GM12878 (cell line): Measurements from ENCODE around the gene P2RX7. TPM values are rescaled to one million over a fixed set of nuclear protein-coding genes. Genes with fewer than 3 reads are reported as not detected.
"Not testable (repeated sequence)": the region's sequence is repeated elsewhere in the genome, so short reads cannot be mapped to it uniquely, and the experiment has no call there.

Experiments
- ATAC-seq: fragments of 200-7000 bp; cut with Tn5 transposase; 3 replicates; pipeline ENCODE4 v1.9.1; 2020; ENCODE audit warnings: mild to moderate bottlenecking, moderate library complexity
- BruUV-seq: library from RNA; stranded (reverse); fragments of 400-500 nt; replicated peaks from 2 replicates; lab custom pipeline; 2021; lab: Mats Ljungman, UMichigan
- CTCF ChIA-PET: fragments of 300-600 bp; sonication (Branson Sonifier 250); formaldehyde crosslinking; extraction: SDS; loops from one replicate; lab custom pipeline; 2021; ENCODE audit warnings: inconsistent platforms; lab: Yijun Ruan, JAX
- POLR2A ChIA-PET: fragments of 350-600 bp; formaldehyde crosslinking; extraction: SDS; loops from one replicate; lab custom pipeline; 2021; ENCODE audit warnings: inconsistent platforms; lab: Charles Lee
- RAD21 ChIA-PET: fragments of 300-600 bp; sonication (Branson Sonifier 250); formaldehyde crosslinking; loops from one replicate; lab custom pipeline; 2023; ENCODE audit warnings: antibody characterized with exemption; ENCODE audit not compliant: unreplicated experiment; lab: Charles Lee
- SMC1A ChIA-PET: fragments of 300-600 bp; sonication (Branson Sonifier 250); formaldehyde crosslinking; loops from one replicate; lab custom pipeline; 2023; ENCODE audit not compliant: unreplicated experiment, uncharacterized antibody; lab: Charles Lee
- DNase-seq: peaks from one replicate; pipeline ENCODE4 v3.0.0-alpha.2; 2011; ENCODE audit warnings: low read depth, low spot score
- FAIRE-seq: peaks from 3 replicates; lab custom pipeline; 2011; peaks lifted over from hg19 to GRCh38; lab: Jason Lieb, UNC
- H2AFZ ChIP-seq: 2 replicates; pipeline ENCODE4 v1.6.0; 2011; ENCODE audit warnings: low read depth, low read length, control low read depth; ENCODE audit not compliant: control insufficient read depth
- H3K27ac ChIP-seq: 2 replicates; pipeline ENCODE4 v1.5.1; 2011; ENCODE audit warnings: control low read depth; ENCODE audit not compliant: control insufficient read depth, insufficient read depth
- H3K27me3 ChIP-seq, 2 experiments: replicated peaks in 1 of 2; 2 replicates each; pipeline versions ENCODE4 v1.6.0 to v1.6.1; 2011; ENCODE audit warnings: low read length in 1 of 2; ENCODE audit not compliant: control insufficient read depth in 2 of 2, insufficient read depth in 2 of 2
- H3K36me3 ChIP-seq, 2 experiments: 2 replicates each; pipeline ENCODE4 v1.5.1; 2011; ENCODE audit warnings: low read length in 1 of 2; ENCODE audit not compliant: control insufficient read depth in 2 of 2, insufficient read depth in 2 of 2
- H3K4me1 ChIP-seq: 2 replicates; pipeline ENCODE4 v1.6.1; 2011; ENCODE audit warnings: mild to moderate bottlenecking, low read length, moderate library complexity, mixed read lengths; ENCODE audit not compliant: control insufficient read depth, insufficient read depth
- H3K4me2 ChIP-seq: 2 replicates; pipeline ENCODE4 v1.6.0; 2011; ENCODE audit warnings: control low read depth; ENCODE audit not compliant: control insufficient read depth, insufficient read depth
- H3K4me3 ChIP-seq: fragments of 200-600 bp; sonication (generic); 2 replicates; pipeline ENCODE4 v1.5.1; 2016
- H3K79me2 ChIP-seq: 2 replicates; pipeline ENCODE4 v1.6.0; 2011; ENCODE audit warnings: low read length; ENCODE audit not compliant: control insufficient read depth, insufficient read depth
- H3K9ac ChIP-seq: 2 replicates; pipeline ENCODE4 v1.8.0; 2011; ENCODE audit warnings: low read length, control low read depth, mixed read lengths; ENCODE audit not compliant: control insufficient read depth, insufficient read depth
- H3K9me3 ChIP-seq: replicated peaks from 3 replicates; pipeline ENCODE4 v1.5.1; 2011; ENCODE audit warnings: mild to moderate bottlenecking, low read length; ENCODE audit not compliant: control insufficient read depth, insufficient read depth
- H4K20me1 ChIP-seq: 2 replicates; pipeline ENCODE4 v1.6.0; 2011; ENCODE audit not compliant: control insufficient read depth, insufficient read depth
- CBX3 ChIP-seq: fragments of 200-600 bp; sonication (generic); IDR thresholded peaks from 2 replicates; pipeline ENCODE4 v1.6.1; 2016; ENCODE audit warnings: low read depth, borderline replicate concordance
- LARP7 ChIP-seq: fragments of 450-650 bp; IDR thresholded peaks from 2 replicates; pipeline ENCODE4 v1.6.1; 2017; ENCODE audit warnings: mild to moderate bottlenecking
- ZNF384 ChIP-seq: IDR thresholded peaks from 2 replicates; pipeline ENCODE4 v1.6.1; 2012; ENCODE audit warnings: low read depth, mild to moderate bottlenecking, low read length, improper control_type of control experiment, borderline replicate concordance
- WGBS: methylation state at CpG from one replicate; pipeline ENCODE4 v1.1.6; 2016; ENCODE audit warnings: low lambda C conversion rate; ENCODE audit not compliant: insufficient replicate concordance, insufficient coverage; ENCODE audit errors: missing lambda C conversion rate; 5-methylcytosine and 5-hydroxymethylcytosine counted together
- in situ Hi-C: fragments of 300-500 bp; cut with MboI; formaldehyde crosslinking; loops from 9 replicates; pipeline ENCODE4 v1.14.3; 2018; ENCODE audit warnings: mixed read lengths
- intact Hi-C: fragments of 100-400 bp; cut with micrococcal nuclease; formaldehyde crosslinking; loops from one replicate; pipeline ENCODE4 v1.14.2; 2022; ENCODE audit not compliant: unreplicated experiment
- polyA plus RNA-seq, 11 experiments: library from polyadenylated mRNA; depleted of rRNA in 4 of 11; unstranded in 6 of 11; stranded (reverse) in 5 of 11; fragments of >200 nt; fragmentation: Nextera tagmentation in 4 of 11; fragmentation: Illumina TruSeq in 1 of 11; extraction: Ambion mirVana in 4 of 11; extraction: Trizol in 1 of 11; gene quantifications; 1 replicate in 1 of 11; 2 replicates in 10 of 11; pipeline versions ENCODE4 v1.2.1 to v1.2.3, GENCODE V29; 2011 to 2016; ENCODE audit warnings: inconsistent platforms in 2 of 11, missing spikeins in 2 of 11, low read depth in 1 of 11
- total RNA-seq, 4 experiments: library from RNA; depleted of rRNA in 3 of 4; stranded (reverse); fragments of >200 nt in 3 of 4; fragmentation: Illumina TruSeq in 1 of 4; extraction: Trizol in 1 of 4; gene quantifications; 2 replicates each; pipeline versions ENCODE4 v1.2.1 to v1.2.3, GENCODE V29; 2013 to 2021

P2RX7 gene
- total and polyA plus RNA-seq, 10 of the 15 experiments (the other 5 are each of a cell fraction or from before 2014, with no cell fraction given): 0.74 to 2.6 (median 1.5) TPM

DNA sequence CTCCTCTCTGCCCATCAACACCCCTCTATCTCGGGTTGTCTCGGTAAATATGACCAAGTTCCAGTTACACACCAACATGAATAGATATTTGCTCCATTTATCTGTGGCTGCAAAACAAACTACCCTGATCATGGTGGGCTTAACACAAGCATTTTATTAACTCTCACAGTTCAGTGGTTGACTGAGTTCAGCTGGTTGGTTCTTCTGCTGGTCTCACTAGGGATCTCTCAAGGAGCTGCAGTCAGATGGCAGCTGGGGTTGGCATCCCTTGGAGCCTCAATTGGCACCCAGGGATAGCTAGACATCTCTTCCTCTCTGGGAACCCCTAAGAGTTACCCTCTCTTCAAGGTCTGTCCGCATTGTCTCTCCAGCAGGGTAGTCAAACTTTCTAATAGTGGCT lies 25.4 kb downstream of the P2RX7 start:
- no peak overlapping the region for H3K27ac ChIP-seq
- H3K4me2 ChIP-seq: no peak overlapping the region
- TF ChIP-seq CBX3 (no peak), ZNF384 (no peak), LARP7 (no peak)
- in situ Hi-C loops: no loop called here
- no peaks in the 10 kb centered on the region for H3K36me3 ChIP-seq
- H4K20me1 ChIP-seq: no peaks in the 10 kb centered on the region
- ChIA-PET POLR2A (no interaction called here), CTCF (no interaction called here), SMC1A (interaction anchor here (1.4 to 2.1 kb wide), 4 partner anchors 8 to 40 kb away, joined by 4 to 9 read pairs (median 4); no protein-coding TSS in a partner anchor), RAD21 (interaction anchor here (1.7 kb wide), 1 partner anchor 48 kb away, joined by 5 read pairs; no protein-coding TSS in a partner anchor)
- peaks cover 3% of the 10 kb centered on the region; the same call in 2 of the 3 replicates for H3K9me3 ChIP-seq
- no peak overlapping the region for H3K4me3 ChIP-seq
- BruUV-seq: no TSS peak
- peaks cover 3% of the 10 kb centered on the region; the same call in 1 of the 2 replicates for H3K4me1 ChIP-seq
- FAIRE-seq: no peak
- WGBS: 78% methylated on average over 3 of the region's 3 CpGs
- no peak overlapping the region for H3K9ac ChIP-seq
- H2AFZ ChIP-seq: no peak overlapping the region
- DNase-seq: no peak
- no peaks in the 10 kb centered on the region for H3K27me3 ChIP-seq
- no peaks in the 10 kb centered on the region for H3K79me2 ChIP-seq
- intact Hi-C loops: no loop called here
- no peak for ATAC-seq

- WGBS: 45% methylated on average over 5 of the region's 5 CpGs
- CTCF ChIA-PET: interaction anchor here (0.5 to 1.2 kb wide), 5 partner anchors 28 to 125 kb away, joined by 3 to 5 read pairs (median 3); no protein-coding TSS in a partner anchor
Measured at GRCh38 chr12:121158728-121159351, 26.2 kb downstream of the P2RX7 start.

More at GRCh38 chr12:121158728-121159351, 26.2 kb downstream of the P2RX7 start:
- H3K4me2 ChIP-seq, H3K9me3 ChIP-seq, H3K36me3 ChIP-seq, H3K79me2 ChIP-seq, H3K4me3 ChIP-seq, H3K27me3 ChIP-seq, H3K9ac ChIP-seq, H4K20me1 ChIP-seq, intact Hi-C loops, H3K27ac ChIP-seq, ATAC-seq, H3K4me1 ChIP-seq, H2AFZ ChIP-seq, FAIRE-seq, DNase-seq, in situ Hi-C loops, BruUV-seq: not testable (repeated sequence)
- SMC1A ChIA-PET: interaction anchor here (0.9 to 2.1 kb wide), 7 partner anchors 9 to 99 kb away, joined by 3 to 9 read pairs (median 4); partner anchors contain the start of gene P2RX7
- RAD21 ChIA-PET: interaction anchor here (0.7 to 1.7 kb wide), 3 partner anchors 26 to 421 kb away, joined by 5 to 6 read pairs (median 6); partner anchors contain the start of gene P2RX7
- POLR2A ChIA-PET: interaction anchor here (0.7 to 1.0 kb wide), 3 partner anchors 9 to 27 kb away, joined by 4 to 6 read pairs (median 5); no protein-coding TSS in a partner anchor
